HepG2 (cell line): Measurements from ENCODE around the gene DLST. TPM values are rescaled to one million over a fixed set of nuclear protein-coding genes. Genes with fewer than 3 reads are reported as not detected.
A peak's percentile ranks its signal among the peaks of the same experiment; 100 is the strongest.

Source experiments
- ARNT2 ChIP-seq: sonication (generic); formaldehyde crosslinking; IDR thresholded peaks from 2 replicates; pipeline ENCODE4 v1.8.0; 2022; ENCODE audit warnings: mild to moderate bottlenecking, low read depth, missing genetic modification reagents, moderate library complexity
- ASH2L ChIP-seq: fragments of 300-600, 200-600 bp; sonication (generic); IDR thresholded peaks from 2 replicates; pipeline ENCODE4 v1.7.0; 2017; ENCODE audit warnings: low read depth, mild to moderate bottlenecking, moderate library complexity, mixed read lengths, low read length; ENCODE audit not compliant: insufficient read length
- BORCS8-MEF2B ChIP-seq: sonication (generic); formaldehyde crosslinking; IDR thresholded peaks from 2 replicates; pipeline ENCODE4 v1.8.0; 2022; ENCODE audit warnings: mild to moderate bottlenecking, missing genetic modification reagents
- DPF2 ChIP-seq: sonication (generic); formaldehyde crosslinking; IDR thresholded peaks from 2 replicates; pipeline ENCODE4 v1.4.0; 2020; ENCODE audit warnings: mild to moderate bottlenecking, low read depth, missing genetic modification reagents, borderline replicate concordance
- EED ChIP-seq: sonication (generic); formaldehyde crosslinking; IDR thresholded peaks from 2 replicates; pipeline ENCODE4 v1.5.0; 2020; ENCODE audit warnings: mild to moderate bottlenecking, missing genetic modification reagents
- GATAD1 ChIP-seq: IDR thresholded peaks from 2 replicates; pipeline ENCODE4 v1.6.1; 2016; ENCODE audit warnings: missing genetic modification reagents, missing compliant biosample characterization
- PITX1 ChIP-seq: sonication (generic); formaldehyde crosslinking; IDR thresholded peaks from 2 replicates; pipeline ENCODE4 v1.5.1; 2020; ENCODE audit warnings: mild to moderate bottlenecking, missing genetic modification reagents
- RARA ChIP-seq: IDR thresholded peaks from 2 replicates; pipeline ENCODE4 v1.6.1; 2016; ENCODE audit warnings: missing genetic modification reagents, missing compliant biosample characterization
- RFX3 ChIP-seq: IDR thresholded peaks from 2 replicates; pipeline ENCODE4 v1.6.1; 2016; ENCODE audit warnings: missing biosample characterization, missing genetic modification reagents
- SP1 ChIP-seq, 2 experiments: fragments of 450-650 bp in 1 of 2; sonication (generic) in 1 of 2; formaldehyde crosslinking in 1 of 2; IDR thresholded peaks; 2 replicates each; pipeline versions ENCODE4 v1.4.0 to v1.6.1; 2016 to 2020; ENCODE audit warnings: missing genetic modification reagents in 1 of 2
- SP140L ChIP-seq: sonication (generic); formaldehyde crosslinking; IDR thresholded peaks from 2 replicates; pipeline ENCODE4 v1.4.0; 2020; ENCODE audit warnings: missing genetic modification reagents, borderline replicate concordance
- ZFP36L2 ChIP-seq: sonication (generic); formaldehyde crosslinking; IDR thresholded peaks from 2 replicates; pipeline ENCODE4 v1.4.0; 2020; ENCODE audit warnings: missing genetic modification reagents
- ZFX ChIP-seq: sonication (generic); formaldehyde crosslinking; IDR thresholded peaks from 2 replicates; pipeline ENCODE4 v1.4.0; 2020; ENCODE audit warnings: mild to moderate bottlenecking, low read depth, missing genetic modification reagents, moderate library complexity
- ZNF33A ChIP-seq: sonication (generic); formaldehyde crosslinking; IDR thresholded peaks from 2 replicates; pipeline ENCODE4 v1.5.1; 2020; ENCODE audit warnings: missing genetic modification reagents, mild to moderate bottlenecking, moderate library complexity, borderline replicate concordance
- ZNF484 ChIP-seq: sonication (generic); formaldehyde crosslinking; IDR thresholded peaks from 2 replicates; pipeline ENCODE4 v1.5.1; 2020; ENCODE audit warnings: mild to moderate bottlenecking, low read depth, missing genetic modification reagents, borderline replicate concordance
- ZNF552 ChIP-seq: sonication (generic); formaldehyde crosslinking; IDR thresholded peaks from 2 replicates; pipeline ENCODE4 v1.9.0; 2022; ENCODE audit warnings: missing genetic modification reagents, mild to moderate bottlenecking, borderline replicate concordance
- ZNF558 ChIP-seq: sonication (generic); formaldehyde crosslinking; IDR thresholded peaks from 2 replicates; pipeline ENCODE4 v1.9.0; 2022; ENCODE audit warnings: mild to moderate bottlenecking, missing genetic modification reagents, borderline replicate concordance
- ZNF761 ChIP-seq: sonication (generic); formaldehyde crosslinking; conservative IDR thresholded peaks from 2 replicates; pipeline ENCODE4 v1.4.0; 2020; ENCODE audit warnings: mild to moderate bottlenecking, missing genetic modification reagents
- ZNF776 ChIP-seq: sonication (generic); formaldehyde crosslinking; IDR thresholded peaks from 2 replicates; pipeline ENCODE4 v1.4.0; 2020; ENCODE audit warnings: mild to moderate bottlenecking, missing genetic modification reagents
- ZNF781 ChIP-seq: sonication (generic); formaldehyde crosslinking; IDR thresholded peaks from 2 replicates; pipeline ENCODE4 v1.5.1; 2020; ENCODE audit warnings: borderline replicate concordance, mild to moderate bottlenecking, missing genetic modification reagents; ENCODE audit errors: not compliant biosample characterization
- ZSCAN29 ChIP-seq: sonication (generic); formaldehyde crosslinking; conservative IDR thresholded peaks from 2 replicates; pipeline ENCODE4 v1.4.0; 2020; ENCODE audit warnings: mild to moderate bottlenecking, missing genetic modification reagents
- polyA plus RNA-seq, 8 experiments: library from polyadenylated mRNA; depleted of rRNA in 3 of 8; stranded (reverse) in 7 of 8; unstranded in 1 of 8; fragments of >200 nt; fragmentation: Illumina TruSeq in 4 of 8; extraction: Trizol in 4 of 8; gene quantifications; 2 replicates each; pipeline versions ENCODE4 v1.2.1 to v1.2.3, GENCODE V29; 2011 to 2016; ENCODE audit warnings: low read depth in 4 of 8, missing spikeins in 1 of 8, mixed read lengths in 1 of 8; ENCODE audit not compliant: insufficient read depth in 1 of 8
- total RNA-seq, 5 experiments: library from RNA; depleted of rRNA; stranded (reverse); fragments of >200 nt; fragmentation: Illumina TruSeq; extraction: Trizol; gene quantifications; 2 replicates each; pipeline ENCODE4 v1.2.3, GENCODE V29; 2016; ENCODE audit warnings: low read depth in 1 of 5
- TF ChIP-seq, protein P1 (sequence below): sonication (generic); formaldehyde crosslinking; IDR thresholded peaks from 2 replicates; pipeline ENCODE4 v1.4.0; 2020; ENCODE audit warnings: missing genetic modification reagents, mild to moderate bottlenecking, borderline replicate concordance
- TF ChIP-seq, protein P2 (sequence below): sonication (generic); formaldehyde crosslinking; IDR thresholded peaks from 2 replicates; pipeline ENCODE4 v1.8.0; 2022; ENCODE audit warnings: mild to moderate bottlenecking, missing genetic modification reagents, moderate library complexity
- TF ChIP-seq, protein P3 (sequence below): sonication (generic); formaldehyde crosslinking; IDR thresholded peaks from 2 replicates; pipeline ENCODE4 v1.4.0; 2020; ENCODE audit warnings: mild to moderate bottlenecking, missing genetic modification reagents
- TF ChIP-seq, protein P4 (sequence below): sonication (generic); formaldehyde crosslinking; IDR thresholded peaks from 2 replicates; pipeline ENCODE4 v1.4.0; 2020; ENCODE audit warnings: missing genetic modification reagents

Gene DLST
- total and polyA plus RNA-seq, 2 of the 13 experiments (the other 11 are each of a cell fraction or from before 2014, with no cell fraction given) = 56.5 to 94.3 TPM

DNA sequence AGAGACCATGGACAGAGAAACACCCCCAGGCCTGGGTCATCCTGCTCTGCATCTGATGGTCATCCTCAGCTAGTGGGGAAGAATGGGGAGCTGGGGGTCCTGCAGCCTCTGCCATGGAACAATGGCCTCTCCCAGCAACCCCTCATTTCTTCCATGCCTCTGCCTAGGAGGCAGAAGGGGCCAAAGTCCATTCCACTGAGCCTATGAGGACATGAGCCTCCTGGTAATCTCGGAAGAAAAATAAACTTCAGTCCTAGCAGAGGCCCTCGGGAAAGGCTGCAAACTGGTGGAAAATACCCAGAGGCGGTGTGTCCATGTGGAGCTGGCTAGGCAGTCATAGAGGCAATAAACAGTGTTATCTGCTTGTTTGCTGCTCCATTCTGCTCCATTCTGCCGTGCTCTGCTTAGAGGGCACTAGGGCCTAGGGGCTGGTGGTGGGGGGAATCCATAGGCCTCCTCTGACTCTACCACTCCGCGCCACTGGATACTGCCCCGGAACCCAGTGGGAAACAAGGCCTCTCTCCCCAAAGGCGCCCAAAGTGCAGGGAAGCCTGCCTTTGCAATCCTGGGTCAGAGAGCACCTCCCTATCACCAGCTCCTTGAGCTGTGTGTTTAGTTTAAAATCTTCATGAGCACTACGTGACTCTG, 69.2 kb downstream of the DLST start (continued):
- TF ChIP-seq SP1 (IDR thresholded peaks at IDR 0.05) (no peak), SP1 (CRISPR knock-in tag; IDR thresholded peaks at IDR 0.05) (no peak; the same call in 1 of the 2 replicates), BORCS8-MEF2B (CRISPR knock-in tag) (peak; percentile 28; the same call in 1 of the 2 replicates), PITX1 (CRISPR knock-in tag) (peak; percentile 37; the same call in 1 of the 2 replicates), ZNF558 (CRISPR knock-in tag) (no peak), ZFP36L2 (CRISPR knock-in tag) (no peak), ZNF484 (no peak), ZNF761 (CRISPR knock-in tag) (no peak), GATAD1 (CRISPR knock-in tag) (peak; percentile 34; the same call in 1 of the 2 replicates), SP140L (no peak), ZNF776 (no peak), ZNF552 (no peak), ASH2L (peak; percentile 71), EED (CRISPR knock-in tag) (no peak), RFX3 (CRISPR knock-in tag) (no peak), DPF2 (CRISPR knock-in tag) (no peak), ZNF781 (CRISPR knock-in tag) (no peak), ARNT2 (CRISPR knock-in tag) (no peak), RARA (CRISPR knock-in tag) (no peak; the same call in 1 of the 2 replicates), ZFX (peak; percentile 90), ZNF33A (CRISPR knock-in tag) (no peak), ZSCAN29 (no peak; the same call in 1 of the 2 replicates)
- TF ChIP-seq, protein P1, sequence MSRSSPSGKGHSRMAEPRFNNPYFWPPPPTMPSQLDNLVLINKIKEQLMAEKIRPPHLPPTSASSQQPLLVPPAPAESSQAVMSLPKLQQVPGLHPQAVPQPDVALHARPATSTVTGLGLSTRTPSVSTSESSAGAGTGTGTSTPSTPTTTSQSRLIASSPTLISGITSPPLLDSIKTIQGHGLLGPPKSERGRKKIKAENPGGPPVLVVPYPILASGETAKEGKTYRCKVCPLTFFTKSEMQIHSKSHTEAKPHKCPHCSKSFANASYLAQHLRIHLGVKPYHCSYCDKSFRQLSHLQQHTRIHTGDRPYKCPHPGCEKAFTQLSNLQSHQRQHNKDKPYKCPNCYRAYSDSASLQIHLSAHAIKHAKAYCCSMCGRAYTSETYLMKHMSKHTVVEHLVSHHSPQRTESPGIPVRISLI (CRISPR knock-in tag) = no peak
- TF ChIP-seq, protein P2, sequence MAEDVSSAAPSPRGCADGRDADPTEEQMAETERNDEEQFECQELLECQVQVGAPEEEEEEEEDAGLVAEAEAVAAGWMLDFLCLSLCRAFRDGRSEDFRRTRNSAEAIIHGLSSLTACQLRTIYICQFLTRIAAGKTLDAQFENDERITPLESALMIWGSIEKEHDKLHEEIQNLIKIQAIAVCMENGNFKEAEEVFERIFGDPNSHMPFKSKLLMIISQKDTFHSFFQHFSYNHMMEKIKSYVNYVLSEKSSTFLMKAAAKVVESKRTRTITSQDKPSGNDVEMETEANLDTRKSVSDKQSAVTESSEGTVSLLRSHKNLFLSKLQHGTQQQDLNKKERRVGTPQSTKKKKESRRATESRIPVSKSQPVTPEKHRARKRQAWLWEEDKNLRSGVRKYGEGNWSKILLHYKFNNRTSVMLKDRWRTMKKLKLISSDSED = no peak
- TF ChIP-seq, protein P3, sequence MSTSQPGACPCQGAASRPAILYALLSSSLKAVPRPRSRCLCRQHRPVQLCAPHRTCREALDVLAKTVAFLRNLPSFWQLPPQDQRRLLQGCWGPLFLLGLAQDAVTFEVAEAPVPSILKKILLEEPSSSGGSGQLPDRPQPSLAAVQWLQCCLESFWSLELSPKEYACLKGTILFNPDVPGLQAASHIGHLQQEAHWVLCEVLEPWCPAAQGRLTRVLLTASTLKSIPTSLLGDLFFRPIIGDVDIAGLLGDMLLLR = no peak
- TF ChIP-seq, protein P4, sequence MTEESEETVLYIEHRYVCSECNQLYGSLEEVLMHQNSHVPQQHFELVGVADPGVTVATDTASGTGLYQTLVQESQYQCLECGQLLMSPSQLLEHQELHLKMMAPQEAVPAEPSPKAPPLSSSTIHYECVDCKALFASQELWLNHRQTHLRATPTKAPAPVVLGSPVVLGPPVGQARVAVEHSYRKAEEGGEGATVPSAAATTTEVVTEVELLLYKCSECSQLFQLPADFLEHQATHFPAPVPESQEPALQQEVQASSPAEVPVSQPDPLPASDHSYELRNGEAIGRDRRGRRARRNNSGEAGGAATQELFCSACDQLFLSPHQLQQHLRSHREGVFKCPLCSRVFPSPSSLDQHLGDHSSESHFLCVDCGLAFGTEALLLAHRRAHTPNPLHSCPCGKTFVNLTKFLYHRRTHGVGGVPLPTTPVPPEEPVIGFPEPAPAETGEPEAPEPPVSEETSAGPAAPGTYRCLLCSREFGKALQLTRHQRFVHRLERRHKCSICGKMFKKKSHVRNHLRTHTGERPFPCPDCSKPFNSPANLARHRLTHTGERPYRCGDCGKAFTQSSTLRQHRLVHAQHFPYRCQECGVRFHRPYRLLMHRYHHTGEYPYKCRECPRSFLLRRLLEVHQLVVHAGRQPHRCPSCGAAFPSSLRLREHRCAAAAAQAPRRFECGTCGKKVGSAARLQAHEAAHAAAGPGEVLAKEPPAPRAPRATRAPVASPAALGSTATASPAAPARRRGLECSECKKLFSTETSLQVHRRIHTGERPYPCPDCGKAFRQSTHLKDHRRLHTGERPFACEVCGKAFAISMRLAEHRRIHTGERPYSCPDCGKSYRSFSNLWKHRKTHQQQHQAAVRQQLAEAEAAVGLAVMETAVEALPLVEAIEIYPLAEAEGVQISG (CRISPR knock-in tag) = peak; percentile 29; the same call in 1 of the 2 replicates
